ENCODE measurements around the gene SPRN.

DNA sequence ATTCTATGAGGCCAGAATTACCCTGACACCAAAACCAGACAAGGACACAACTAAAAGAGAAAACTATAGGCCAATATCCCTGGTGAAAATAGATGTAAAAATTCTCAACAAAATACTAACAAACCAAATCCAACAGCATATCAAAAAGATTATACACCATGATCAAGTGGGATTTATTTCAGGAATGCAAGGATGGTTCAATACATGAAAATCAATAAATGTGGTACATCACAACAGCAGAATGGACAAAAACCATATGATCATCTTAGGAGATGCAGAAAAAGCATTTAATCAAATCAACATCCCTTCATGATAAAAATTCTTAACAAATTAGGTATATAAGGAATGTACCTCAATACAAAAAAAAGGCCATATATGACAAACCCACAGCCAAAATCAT is 23.7 kb upstream of the SPRN start:
- no peak for TF ChIP-seq POLR2A (IDR thresholded peaks at IDR 0.05)
- TF ChIP-seq, protein P1, sequence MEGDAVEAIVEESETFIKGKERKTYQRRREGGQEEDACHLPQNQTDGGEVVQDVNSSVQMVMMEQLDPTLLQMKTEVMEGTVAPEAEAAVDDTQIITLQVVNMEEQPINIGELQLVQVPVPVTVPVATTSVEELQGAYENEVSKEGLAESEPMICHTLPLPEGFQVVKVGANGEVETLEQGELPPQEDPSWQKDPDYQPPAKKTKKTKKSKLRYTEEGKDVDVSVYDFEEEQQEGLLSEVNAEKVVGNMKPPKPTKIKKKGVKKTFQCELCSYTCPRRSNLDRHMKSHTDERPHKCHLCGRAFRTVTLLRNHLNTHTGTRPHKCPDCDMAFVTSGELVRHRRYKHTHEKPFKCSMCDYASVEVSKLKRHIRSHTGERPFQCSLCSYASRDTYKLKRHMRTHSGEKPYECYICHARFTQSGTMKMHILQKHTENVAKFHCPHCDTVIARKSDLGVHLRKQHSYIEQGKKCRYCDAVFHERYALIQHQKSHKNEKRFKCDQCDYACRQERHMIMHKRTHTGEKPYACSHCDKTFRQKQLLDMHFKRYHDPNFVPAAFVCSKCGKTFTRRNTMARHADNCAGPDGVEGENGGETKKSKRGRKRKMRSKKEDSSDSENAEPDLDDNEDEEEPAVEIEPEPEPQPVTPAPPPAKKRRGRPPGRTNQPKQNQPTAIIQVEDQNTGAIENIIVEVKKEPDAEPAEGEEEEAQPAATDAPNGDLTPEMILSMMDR (IDR thresholded peaks at IDR 0.05), result no peak
